ENCODE measurements around the gene NRM.
"Not testable (repeated sequence)": the region's sequence is repeated elsewhere in the genome, so short reads cannot be mapped to it uniquely, and the experiment has no call there.

NRM gene

GRCh38 chr6:30730601-30731435 is 40.0 kb upstream of the NRM start:
- TF ChIP-seq CTCF (IDR thresholded peaks at IDR 0.05; ENCODE audit: low read depth, low read length, missing control alignments), result no peak
- in situ Hi-C loops (cut with HindIII; ENCODE audit: low sequenced_read_pairs), result loop anchor here (10.0 kb wide), 1 partner anchor 54 kb away; no protein-coding TSS in a partner anchor
- DNase-seq (ENCODE audit: low read depth), result no peak
- no peak overlapping the region for H3K4me3 ChIP-seq (ENCODE audit: low read depth, low read length)

- DNase-seq (ENCODE audit: low read depth), result no peak
- in situ Hi-C loops (cut with HindIII; ENCODE audit: low sequenced_read_pairs), result no loop called here
- peak; percentile 37 for TF ChIP-seq CTCF (IDR thresholded peaks at IDR 0.05; ENCODE audit: low read depth, low read length, missing control alignments)
- H3K4me3 ChIP-seq (ENCODE audit: low read depth, low read length), result no peak overlapping the region
Observed at GRCh38 chr6:30727920-30728553, 37.3 kb upstream of the NRM start.

GRCh38 chr6:30726506-30727413 is 36.0 kb upstream of the NRM start:
- TF ChIP-seq CTCF (IDR thresholded peaks at IDR 0.05; ENCODE audit: low read depth, low read length, missing control alignments), result no peak
- in situ Hi-C loops (cut with HindIII; ENCODE audit: low sequenced_read_pairs), result no loop called here

GRCh38 chr6:30725713-30726505 is 35.1 kb upstream of the NRM start:
- DNase-seq (ENCODE audit: low read depth), result no peak
- H3K4me3 ChIP-seq (ENCODE audit: low read depth, low read length), result no peak overlapping the region
- no peak for TF ChIP-seq CTCF (IDR thresholded peaks at IDR 0.05; ENCODE audit: low read depth, low read length, missing control alignments)
- in situ Hi-C loops (cut with HindIII; ENCODE audit: low sequenced_read_pairs), result no loop called here

More at GRCh38 chr6:30726506-30727413, 36.0 kb upstream of the NRM start:
- DNase-seq (ENCODE audit: low read depth), result no peak
- H3K4me3 ChIP-seq (ENCODE audit: low read depth, low read length), result no peak overlapping the region

GRCh38 chr6:30724906-30725667 is 34.3 kb upstream of the NRM start:
- H3K4me3 ChIP-seq (ENCODE audit: low read depth, low read length), result no peak overlapping the region
- in situ Hi-C loops (cut with HindIII; ENCODE audit: low sequenced_read_pairs), result no loop called here
- TF ChIP-seq CTCF (IDR thresholded peaks at IDR 0.05; ENCODE audit: low read depth, low read length, missing control alignments), result no peak
- no peak for DNase-seq (ENCODE audit: low read depth)

GRCh38 chr6:30723843-30724741 is 33.3 kb upstream of the NRM start:
- in situ Hi-C loops (cut with HindIII; ENCODE audit: low sequenced_read_pairs); DNase-seq (ENCODE audit: low read depth); H3K4me3 ChIP-seq (ENCODE audit: low read depth, low read length): not testable (repeated sequence)

GRCh38 chr6:30723159-30723842 is 32.5 kb upstream of the NRM start:
- in situ Hi-C loops (cut with HindIII; ENCODE audit: low sequenced_read_pairs); DNase-seq (ENCODE audit: low read depth): not testable (repeated sequence)
- peak overlapping the region; percentile 100 for H3K4me3 ChIP-seq (ENCODE audit: low read depth, low read length)

Data from astrocyte of the cerebellum (primary cell).